Measurements from ENCODE around the gene BAX. TPM values are rescaled to one million over a fixed set of nuclear protein-coding genes. Genes with fewer than 3 reads are reported as not detected.

Gene BAX
- total and polyA plus RNA-seq, 9 of the 15 experiments (the other 6 are each of a cell fraction or from before 2014, with no cell fraction given) = 3.2 to 95.4 (median 44.5) TPM

DNA sequence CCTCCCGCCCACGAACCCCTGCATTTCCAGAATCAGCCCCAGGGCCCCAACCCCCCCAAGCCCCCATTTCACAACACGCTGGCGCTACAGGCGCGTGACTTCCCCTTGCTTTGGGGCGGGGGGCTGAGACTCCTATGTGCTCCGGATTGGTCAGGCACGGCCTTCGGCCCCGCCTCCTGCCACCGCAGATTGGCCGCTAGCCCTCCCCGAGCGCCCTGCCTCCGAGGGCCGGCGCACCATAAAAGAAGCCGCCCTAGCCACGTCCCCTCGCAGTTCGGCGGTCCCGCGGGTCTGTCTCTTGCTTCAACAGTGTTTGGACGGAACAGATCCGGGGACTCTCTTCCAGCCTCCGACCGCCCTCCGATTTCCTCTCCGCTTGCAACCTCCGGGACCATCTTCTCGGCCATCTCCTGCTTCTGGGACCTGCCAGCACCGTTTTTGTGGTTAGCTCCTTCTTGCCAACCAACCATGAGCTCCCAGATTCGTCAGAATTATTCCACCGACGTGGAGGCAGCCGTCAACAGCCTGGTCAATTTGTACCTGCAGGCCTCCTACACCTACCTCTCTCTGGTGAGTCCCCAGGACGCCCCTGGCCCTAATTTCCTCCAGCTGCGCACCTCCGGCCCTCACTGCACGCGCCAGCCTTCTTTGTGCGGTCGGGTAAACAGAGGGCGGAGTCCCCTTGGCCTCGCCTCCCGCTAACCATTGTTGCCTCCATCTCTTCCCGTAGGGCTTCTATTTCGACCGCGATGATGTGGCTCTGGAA lies 10.5 kb downstream of the BAX start, which contains the start of gene FTL (continued):
- TF ChIP-seq, protein P1, sequence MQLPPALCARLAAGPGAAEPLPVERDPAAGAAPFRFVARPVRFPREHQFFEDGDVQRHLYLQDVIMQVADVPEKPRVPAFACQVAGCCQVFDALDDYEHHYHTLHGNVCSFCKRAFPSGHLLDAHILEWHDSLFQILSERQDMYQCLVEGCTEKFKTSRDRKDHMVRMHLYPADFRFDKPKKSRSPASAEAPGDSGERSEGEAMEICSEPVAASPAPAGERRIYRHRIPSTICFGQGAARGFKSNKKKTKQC (CRISPR knock-in tag; IDR thresholded peaks at IDR 0.05) = 0 out of 2 replicates have a peak, but pooled peaks have one; percentile 4
- peak; percentile 100 for TF ChIP-seq SUPT5H (IDR thresholded peaks at IDR 0.05)
- peak; percentile 99 for TF ChIP-seq CBX1 (IDR thresholded peaks at IDR 0.05; ENCODE audit: low read depth)
- TF ChIP-seq ZC3H8 (IDR thresholded peaks at IDR 0.05) = 0 out of 2 replicates have a peak, but pooled peaks have one; percentile 10
- no peak for TF ChIP-seq NCOA6 (IDR thresholded peaks at IDR 0.05)
- peak in 1 of 2 experiments; percentile 88; a peak in 1 of 4 replicates for TF ChIP-seq ARNT (IDR thresholded peaks at IDR 0.05)
- TF ChIP-seq HIVEP1 (CRISPR knock-in tag; IDR thresholded peaks at IDR 0.05) = no peak
- TF ChIP-seq, protein P2, sequence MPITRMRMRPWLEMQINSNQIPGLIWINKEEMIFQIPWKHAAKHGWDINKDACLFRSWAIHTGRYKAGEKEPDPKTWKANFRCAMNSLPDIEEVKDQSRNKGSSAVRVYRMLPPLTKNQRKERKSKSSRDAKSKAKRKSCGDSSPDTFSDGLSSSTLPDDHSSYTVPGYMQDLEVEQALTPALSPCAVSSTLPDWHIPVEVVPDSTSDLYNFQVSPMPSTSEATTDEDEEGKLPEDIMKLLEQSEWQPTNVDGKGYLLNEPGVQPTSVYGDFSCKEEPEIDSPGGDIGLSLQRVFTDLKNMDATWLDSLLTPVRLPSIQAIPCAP (CRISPR knock-in tag; IDR thresholded peaks at IDR 0.05; ENCODE audit: borderline replicate concordance) = no peak
- TF ChIP-seq ZNF274 (IDR thresholded peaks at IDR 0.05; ENCODE audit: borderline replicate concordance, low read depth, low read length) = no peak
- TF ChIP-seq, protein P3, sequence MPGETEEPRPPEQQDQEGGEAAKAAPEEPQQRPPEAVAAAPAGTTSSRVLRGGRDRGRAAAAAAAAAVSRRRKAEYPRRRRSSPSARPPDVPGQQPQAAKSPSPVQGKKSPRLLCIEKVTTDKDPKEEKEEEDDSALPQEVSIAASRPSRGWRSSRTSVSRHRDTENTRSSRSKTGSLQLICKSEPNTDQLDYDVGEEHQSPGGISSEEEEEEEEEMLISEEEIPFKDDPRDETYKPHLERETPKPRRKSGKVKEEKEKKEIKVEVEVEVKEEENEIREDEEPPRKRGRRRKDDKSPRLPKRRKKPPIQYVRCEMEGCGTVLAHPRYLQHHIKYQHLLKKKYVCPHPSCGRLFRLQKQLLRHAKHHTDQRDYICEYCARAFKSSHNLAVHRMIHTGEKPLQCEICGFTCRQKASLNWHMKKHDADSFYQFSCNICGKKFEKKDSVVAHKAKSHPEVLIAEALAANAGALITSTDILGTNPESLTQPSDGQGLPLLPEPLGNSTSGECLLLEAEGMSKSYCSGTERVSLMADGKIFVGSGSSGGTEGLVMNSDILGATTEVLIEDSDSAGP (CRISPR knock-in tag; IDR thresholded peaks at IDR 0.05) = no peak
- TF ChIP-seq BRD9 (IDR thresholded peaks at IDR 0.05; ENCODE audit: low read depth, partially characterized antibody) = no peak
- TF ChIP-seq NBN (IDR thresholded peaks at IDR 0.05; ENCODE audit: low read depth) = peak; percentile 68; the same call in 1 of the 2 replicates
- TF ChIP-seq MAFF (IDR thresholded peaks at IDR 0.05; ENCODE audit: low read length) = no peak
- TF ChIP-seq BACH1 (tag; IDR thresholded peaks at IDR 0.05) = no peak
- peak; percentile 98 for TF ChIP-seq GTF2F1 (IDR thresholded peaks at IDR 0.05; ENCODE audit: low read depth, low read length)
- TF ChIP-seq KLF16 (IDR thresholded peaks at IDR 0.05) = no peak
- TF ChIP-seq, protein P4, sequence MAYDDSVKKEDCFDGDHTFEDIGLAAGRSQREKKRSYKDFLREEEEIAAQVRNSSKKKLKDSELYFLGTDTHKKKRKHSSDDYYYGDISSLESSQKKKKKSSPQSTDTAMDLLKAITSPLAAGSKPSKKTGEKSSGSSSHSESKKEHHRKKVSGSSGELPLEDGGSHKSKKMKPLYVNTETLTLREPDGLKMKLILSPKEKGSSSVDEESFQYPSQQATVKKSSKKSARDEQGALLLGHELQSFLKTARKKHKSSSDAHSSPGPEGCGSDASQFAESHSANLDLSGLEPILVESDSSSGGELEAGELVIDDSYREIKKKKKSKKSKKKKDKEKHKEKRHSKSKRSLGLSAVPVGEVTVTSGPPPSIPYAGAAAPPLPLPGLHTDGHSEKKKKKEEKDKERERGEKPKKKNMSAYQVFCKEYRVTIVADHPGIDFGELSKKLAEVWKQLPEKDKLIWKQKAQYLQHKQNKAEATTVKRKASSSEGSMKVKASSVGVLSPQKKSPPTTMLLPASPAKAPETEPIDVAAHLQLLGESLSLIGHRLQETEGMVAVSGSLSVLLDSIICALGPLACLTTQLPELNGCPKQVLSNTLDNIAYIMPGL (CRISPR knock-in tag; IDR thresholded peaks at IDR 0.05) = peak; percentile 89; the same call in 1 of the 2 replicates
- TF ChIP-seq NEUROD1 (IDR thresholded peaks at IDR 0.05; ENCODE audit: borderline replicate concordance, low read depth, low read length, partially characterized antibody) = peak; percentile 86
- TF ChIP-seq ZNF197 (CRISPR knock-in tag; IDR thresholded peaks at IDR 0.05; ENCODE audit: low read depth) = peak; percentile 54; the same call in 1 of the 2 replicates
- TF ChIP-seq MCM7 (IDR thresholded peaks at IDR 0.05) = no peak
- TF ChIP-seq KDM1A (IDR thresholded peaks at IDR 0.05) = no peak
- no peak for TF ChIP-seq ARHGAP35 (IDR thresholded peaks at IDR 0.05; ENCODE audit: partially characterized antibody)
- TF ChIP-seq PTTG1 (tag; IDR thresholded peaks at IDR 0.05; ENCODE audit: low read depth) = no peak
- no peak for TF ChIP-seq RBM14 (IDR thresholded peaks at IDR 0.05; ENCODE audit: borderline replicate concordance, insufficient read depth, low read depth, low read length)
- TF ChIP-seq JUND (IDR thresholded peaks at IDR 0.05; ENCODE audit: borderline replicate concordance, low read depth, low read length) = peak; percentile 59; the same call in 1 of the 2 replicates
- TF ChIP-seq JUND (tag; IDR thresholded peaks at IDR 0.05; ENCODE audit: borderline replicate concordance, low read depth, low read length) = peak; percentile 30; the same call in 1 of the 3 replicates
- no peak for TF ChIP-seq GATAD2A (IDR thresholded peaks at IDR 0.05)
